ENCODE results near the gene CCDC186. TPM values are rescaled to one million over a fixed set of nuclear protein-coding genes. Genes with fewer than 3 reads are reported as not detected.

The CCDC186 gene
- total RNA-seq, 1 donor from 2014 or later: 15.7 TPM

GRCh38 chr10:114131094-114131493 is 42.9 kb downstream of the CCDC186 start:
- TF ChIP-seq, protein P1, sequence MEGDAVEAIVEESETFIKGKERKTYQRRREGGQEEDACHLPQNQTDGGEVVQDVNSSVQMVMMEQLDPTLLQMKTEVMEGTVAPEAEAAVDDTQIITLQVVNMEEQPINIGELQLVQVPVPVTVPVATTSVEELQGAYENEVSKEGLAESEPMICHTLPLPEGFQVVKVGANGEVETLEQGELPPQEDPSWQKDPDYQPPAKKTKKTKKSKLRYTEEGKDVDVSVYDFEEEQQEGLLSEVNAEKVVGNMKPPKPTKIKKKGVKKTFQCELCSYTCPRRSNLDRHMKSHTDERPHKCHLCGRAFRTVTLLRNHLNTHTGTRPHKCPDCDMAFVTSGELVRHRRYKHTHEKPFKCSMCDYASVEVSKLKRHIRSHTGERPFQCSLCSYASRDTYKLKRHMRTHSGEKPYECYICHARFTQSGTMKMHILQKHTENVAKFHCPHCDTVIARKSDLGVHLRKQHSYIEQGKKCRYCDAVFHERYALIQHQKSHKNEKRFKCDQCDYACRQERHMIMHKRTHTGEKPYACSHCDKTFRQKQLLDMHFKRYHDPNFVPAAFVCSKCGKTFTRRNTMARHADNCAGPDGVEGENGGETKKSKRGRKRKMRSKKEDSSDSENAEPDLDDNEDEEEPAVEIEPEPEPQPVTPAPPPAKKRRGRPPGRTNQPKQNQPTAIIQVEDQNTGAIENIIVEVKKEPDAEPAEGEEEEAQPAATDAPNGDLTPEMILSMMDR (IDR thresholded peaks at IDR 0.05; ENCODE audit: partially characterized antibody, unreplicated experiment): no peak
- Mint-ChIP-seq H3K36me3 (ENCODE audit: unreplicated experiment) (no peaks in the 10 kb centered on the region), H3K4me3 (ENCODE audit: unreplicated experiment) (no peak overlapping the region), H3K9me3 (ENCODE audit: unreplicated experiment) (peaks cover 1% of the 10 kb centered on the region), H3K27me3 (ENCODE audit: unreplicated experiment) (peaks cover 2% of the 10 kb centered on the region), H3K4me1 (ENCODE audit: low read depth, unreplicated experiment) (no peaks in the 10 kb centered on the region), H3K27ac (ENCODE audit: unreplicated experiment) (no peak overlapping the region)
- no peak for DNase-seq

- TF ChIP-seq, protein P1 (IDR thresholded peaks at IDR 0.05; ENCODE audit: partially characterized antibody, unreplicated experiment): no peak
- no peak for DNase-seq
- no peaks in the 10 kb centered on the region for H3K9me3 Mint-ChIP-seq (ENCODE audit: unreplicated experiment)
- H3K27me3 Mint-ChIP-seq (ENCODE audit: unreplicated experiment): no peaks in the 10 kb centered on the region
- H3K27ac Mint-ChIP-seq (ENCODE audit: unreplicated experiment): no peak overlapping the region
- H3K36me3 Mint-ChIP-seq (ENCODE audit: unreplicated experiment): no peaks in the 10 kb centered on the region
- H3K4me1 Mint-ChIP-seq (ENCODE audit: low read depth, unreplicated experiment): no peaks in the 10 kb centered on the region
- no peak overlapping the region for H3K4me3 Mint-ChIP-seq (ENCODE audit: unreplicated experiment)
These were observed 53.0 kb downstream of the CCDC186 start for GRCh38 chr10:114121031-114121430.

DNA sequence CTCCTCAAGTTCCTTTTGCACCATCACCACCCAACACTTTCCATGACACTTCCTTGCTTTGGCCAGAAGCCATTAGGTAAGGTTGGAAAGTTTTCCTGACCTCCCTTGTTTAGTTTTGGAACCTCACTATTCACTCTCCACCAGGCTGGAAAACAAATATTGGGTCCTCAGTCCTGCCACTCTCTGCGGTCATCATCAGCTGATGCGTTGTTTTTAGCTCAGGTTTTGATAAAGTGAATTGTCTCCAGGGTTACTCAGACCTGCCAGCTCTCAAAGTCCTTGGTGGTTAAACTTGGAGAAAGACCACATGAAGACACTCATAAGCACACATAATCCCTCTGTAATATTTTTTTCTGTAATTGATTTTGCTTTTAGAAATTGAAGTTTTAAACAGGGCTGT is 55.5 kb downstream of the CCDC186 start:
- no peak overlapping the region for H3K4me3 Mint-ChIP-seq (ENCODE audit: unreplicated experiment)
- H3K27ac Mint-ChIP-seq (ENCODE audit: unreplicated experiment): no peak overlapping the region
- no peaks in the 10 kb centered on the region for H3K27me3 Mint-ChIP-seq (ENCODE audit: unreplicated experiment)
- DNase-seq: no peak
- TF ChIP-seq, protein P1 (IDR thresholded peaks at IDR 0.05; ENCODE audit: partially characterized antibody, unreplicated experiment): no peak
- no peaks in the 10 kb centered on the region for H3K9me3 Mint-ChIP-seq (ENCODE audit: unreplicated experiment)
- no peaks in the 10 kb centered on the region for H3K4me1 Mint-ChIP-seq (ENCODE audit: low read depth, unreplicated experiment)
- H3K36me3 Mint-ChIP-seq (ENCODE audit: unreplicated experiment): no peaks in the 10 kb centered on the region

GRCh38 chr10:114117728-114118127 is 56.3 kb downstream of the CCDC186 start:
- Mint-ChIP-seq H3K4me3 (ENCODE audit: unreplicated experiment) (no peak overlapping the region), H3K9me3 (ENCODE audit: unreplicated experiment) (no peaks in the 10 kb centered on the region), H3K27me3 (ENCODE audit: unreplicated experiment) (no peaks in the 10 kb centered on the region), H3K27ac (ENCODE audit: unreplicated experiment) (no peak overlapping the region), H3K4me1 (ENCODE audit: low read depth, unreplicated experiment) (no peaks in the 10 kb centered on the region), H3K36me3 (ENCODE audit: unreplicated experiment) (no peaks in the 10 kb centered on the region)
- TF ChIP-seq, protein P1 (IDR thresholded peaks at IDR 0.05; ENCODE audit: partially characterized antibody, unreplicated experiment): no peak
- no peak for DNase-seq

GRCh38 chr10:114115661-114116445 is 58.1 kb downstream of the CCDC186 start:
- DNase-seq: no peak
- H3K4me1 Mint-ChIP-seq (ENCODE audit: low read depth, unreplicated experiment): no peaks in the 10 kb centered on the region
- TF ChIP-seq, protein P1 (IDR thresholded peaks at IDR 0.05; ENCODE audit: partially characterized antibody, unreplicated experiment): no peak
- H3K27me3 Mint-ChIP-seq (ENCODE audit: unreplicated experiment): no peaks in the 10 kb centered on the region
- no peak overlapping the region for H3K27ac Mint-ChIP-seq (ENCODE audit: unreplicated experiment)
- no peaks in the 10 kb centered on the region for H3K9me3 Mint-ChIP-seq (ENCODE audit: unreplicated experiment)
- H3K36me3 Mint-ChIP-seq (ENCODE audit: unreplicated experiment): no peaks in the 10 kb centered on the region
- H3K4me3 Mint-ChIP-seq (ENCODE audit: unreplicated experiment): no peak overlapping the region
